ENCODE results near the gene SCRN3.

SCRN3 gene

DNA sequence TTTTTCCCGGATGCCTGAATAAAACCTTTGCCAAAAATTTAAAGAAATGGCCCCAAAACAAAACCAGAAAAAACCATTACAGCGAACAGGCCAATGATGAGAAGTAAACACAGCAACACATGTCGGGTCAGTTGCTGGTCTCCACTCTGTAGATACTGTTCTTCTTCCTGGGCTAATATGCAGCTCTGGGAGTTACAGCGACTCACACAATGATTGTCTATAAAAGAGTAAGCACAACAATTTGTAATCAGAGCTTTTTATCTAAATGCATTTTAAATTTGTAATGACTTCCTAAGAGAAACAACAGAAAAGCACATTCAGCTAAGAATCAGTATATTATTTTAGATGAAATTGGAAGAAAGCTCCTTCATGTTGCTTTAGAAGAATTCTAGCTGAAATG lies 51.0 kb downstream of the SCRN3 start:
- Histone ChIP-seq H3K4me3 (ENCODE audit: low read length) (no peak overlapping the region), H3K27ac (ENCODE audit: low read length) (no peak overlapping the region), H3K4me1 (ENCODE audit: control insufficient read depth, low read depth, low read length) (peaks cover 3% of the 10 kb centered on the region), H3K36me3 (ENCODE audit: control insufficient read depth, low read depth, low read length) (no peaks in the 10 kb centered on the region), H3K27me3 (ENCODE audit: control insufficient read depth, insufficient read depth, low read length) (no peaks in the 10 kb centered on the region), H3K9me3 (ENCODE audit: control insufficient read depth, low read depth, low read length) (no peaks in the 10 kb centered on the region), H3K9ac (ENCODE audit: low read length) (no peak overlapping the region)

- no peaks in the 10 kb centered on the region for H3K27me3 ChIP-seq (ENCODE audit: control insufficient read depth, insufficient read depth, low read length)
- H3K9ac ChIP-seq (ENCODE audit: low read length): no peak overlapping the region
- no peaks in the 10 kb centered on the region for H3K36me3 ChIP-seq (ENCODE audit: control insufficient read depth, low read depth, low read length)
- H3K4me1 ChIP-seq (ENCODE audit: control insufficient read depth, low read depth, low read length): peaks cover 3% of the 10 kb centered on the region
- no peak overlapping the region for H3K27ac ChIP-seq (ENCODE audit: low read length)
- no peaks in the 10 kb centered on the region for H3K9me3 ChIP-seq (ENCODE audit: control insufficient read depth, low read depth, low read length)
- no peak overlapping the region for H3K4me3 ChIP-seq (ENCODE audit: low read length)
Measured at GRCh38 chr2:174449033-174449432, 53.5 kb downstream of the SCRN3 start.

- no peaks in the 10 kb centered on the region for H3K9me3 ChIP-seq (ENCODE audit: control insufficient read depth, low read depth, low read length)
- H3K4me3 ChIP-seq (ENCODE audit: low read length): no peak overlapping the region
- H3K36me3 ChIP-seq (ENCODE audit: control insufficient read depth, low read depth, low read length): no peaks in the 10 kb centered on the region
- H3K4me1 ChIP-seq (ENCODE audit: control insufficient read depth, low read depth, low read length): no peaks in the 10 kb centered on the region
- H3K27me3 ChIP-seq (ENCODE audit: control insufficient read depth, insufficient read depth, low read length): no peaks in the 10 kb centered on the region
- H3K27ac ChIP-seq (ENCODE audit: low read length): no peak overlapping the region
- H3K9ac ChIP-seq (ENCODE audit: low read length): no peak overlapping the region
Measured at GRCh38 chr2:174450021-174450816, 54.7 kb downstream of the SCRN3 start.

DNA sequence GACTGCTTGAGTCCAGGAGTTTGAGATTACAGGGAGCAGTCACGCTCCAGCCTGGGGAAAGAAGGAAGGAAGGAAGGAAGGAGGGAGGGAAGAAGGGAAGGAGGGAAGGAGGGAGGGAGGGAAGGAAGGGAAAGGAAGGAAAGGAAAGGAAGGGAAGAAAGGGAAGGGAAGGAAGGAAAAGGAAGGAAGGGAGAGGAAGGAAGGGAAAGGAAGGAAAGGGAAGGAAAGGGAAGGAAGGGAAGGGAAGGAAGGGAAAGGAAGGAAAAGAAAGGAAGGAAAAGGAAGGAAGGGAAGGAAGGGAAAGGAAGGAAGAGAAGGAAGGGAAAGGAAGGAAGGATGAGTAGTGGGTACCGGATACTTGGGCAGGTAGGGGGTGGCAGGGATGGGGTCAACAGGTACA lies 59.0 kb downstream of the SCRN3 start:
- Histone ChIP-seq H3K27me3 (ENCODE audit: control insufficient read depth, insufficient read depth, low read length) (no peaks in the 10 kb centered on the region), H3K9ac (ENCODE audit: low read length) (no peak overlapping the region), H3K27ac (ENCODE audit: low read length) (no peak overlapping the region), H3K4me3 (ENCODE audit: low read length) (no peak overlapping the region), H3K4me1 (ENCODE audit: control insufficient read depth, low read depth, low read length) (no peaks in the 10 kb centered on the region), H3K9me3 (ENCODE audit: control insufficient read depth, low read depth, low read length) (no peaks in the 10 kb centered on the region), H3K36me3 (ENCODE audit: control insufficient read depth, low read depth, low read length) (no peaks in the 10 kb centered on the region)

- Histone ChIP-seq H3K4me3 (ENCODE audit: low read length) (no peak overlapping the region), H3K9ac (ENCODE audit: low read length) (no peak overlapping the region)
Measured at GRCh38 chr2:174461221-174461620, 65.7 kb downstream of the SCRN3 start.

GRCh38 chr2:174465327-174465726 lies 69.8 kb downstream of the SCRN3 start:
- Histone ChIP-seq H3K27me3 (ENCODE audit: control insufficient read depth, insufficient read depth, low read length) (no peaks in the 10 kb centered on the region), H3K4me3 (ENCODE audit: low read length) (no peak overlapping the region), H3K27ac (ENCODE audit: low read length) (no peak overlapping the region), H3K9ac (ENCODE audit: low read length) (no peak overlapping the region), H3K36me3 (ENCODE audit: control insufficient read depth, low read depth, low read length) (no peaks in the 10 kb centered on the region), H3K4me1 (ENCODE audit: control insufficient read depth, low read depth, low read length) (no peaks in the 10 kb centered on the region), H3K9me3 (ENCODE audit: control insufficient read depth, low read depth, low read length) (no peaks in the 10 kb centered on the region)

More at GRCh38 chr2:174461221-174461620, 65.7 kb downstream of the SCRN3 start:
- H3K4me1 ChIP-seq (ENCODE audit: control insufficient read depth, low read depth, low read length): no peaks in the 10 kb centered on the region
- no peak overlapping the region for H3K27ac ChIP-seq (ENCODE audit: low read length)
- no peaks in the 10 kb centered on the region for H3K9me3 ChIP-seq (ENCODE audit: control insufficient read depth, low read depth, low read length)
- no peaks in the 10 kb centered on the region for H3K36me3 ChIP-seq (ENCODE audit: control insufficient read depth, low read depth, low read length)
- no peaks in the 10 kb centered on the region for H3K27me3 ChIP-seq (ENCODE audit: control insufficient read depth, insufficient read depth, low read length)

- Histone ChIP-seq H3K27ac (ENCODE audit: low read length) (no peak overlapping the region), H3K4me1 (ENCODE audit: control insufficient read depth, low read depth, low read length) (no peaks in the 10 kb centered on the region), H3K36me3 (ENCODE audit: control insufficient read depth, low read depth, low read length) (no peaks in the 10 kb centered on the region), H3K9me3 (ENCODE audit: control insufficient read depth, low read depth, low read length) (no peaks in the 10 kb centered on the region), H3K4me3 (ENCODE audit: low read length) (no peak overlapping the region), H3K27me3 (ENCODE audit: control insufficient read depth, insufficient read depth, low read length) (no peaks in the 10 kb centered on the region), H3K9ac (ENCODE audit: low read length) (no peak overlapping the region)
Measured at GRCh38 chr2:174473796-174474195, 78.3 kb downstream of the SCRN3 start.

GRCh38 chr2:174477759-174478158 lies 82.2 kb downstream of the SCRN3 start:
- Histone ChIP-seq H3K36me3 (ENCODE audit: control insufficient read depth, low read depth, low read length) (no peaks in the 10 kb centered on the region), H3K27me3 (ENCODE audit: control insufficient read depth, insufficient read depth, low read length) (no peaks in the 10 kb centered on the region), H3K4me3 (ENCODE audit: low read length) (no peak overlapping the region), H3K4me1 (ENCODE audit: control insufficient read depth, low read depth, low read length) (no peaks in the 10 kb centered on the region), H3K9ac (ENCODE audit: low read length) (no peak overlapping the region), H3K9me3 (ENCODE audit: control insufficient read depth, low read depth, low read length) (no peaks in the 10 kb centered on the region), H3K27ac (ENCODE audit: low read length) (no peak overlapping the region)

All from iPS-18a (cell line).